ENCODE data around the gene SNX9.
A peak's percentile ranks its signal among the peaks of the same experiment; 100 is the strongest.

Gene SNX9

DNA sequence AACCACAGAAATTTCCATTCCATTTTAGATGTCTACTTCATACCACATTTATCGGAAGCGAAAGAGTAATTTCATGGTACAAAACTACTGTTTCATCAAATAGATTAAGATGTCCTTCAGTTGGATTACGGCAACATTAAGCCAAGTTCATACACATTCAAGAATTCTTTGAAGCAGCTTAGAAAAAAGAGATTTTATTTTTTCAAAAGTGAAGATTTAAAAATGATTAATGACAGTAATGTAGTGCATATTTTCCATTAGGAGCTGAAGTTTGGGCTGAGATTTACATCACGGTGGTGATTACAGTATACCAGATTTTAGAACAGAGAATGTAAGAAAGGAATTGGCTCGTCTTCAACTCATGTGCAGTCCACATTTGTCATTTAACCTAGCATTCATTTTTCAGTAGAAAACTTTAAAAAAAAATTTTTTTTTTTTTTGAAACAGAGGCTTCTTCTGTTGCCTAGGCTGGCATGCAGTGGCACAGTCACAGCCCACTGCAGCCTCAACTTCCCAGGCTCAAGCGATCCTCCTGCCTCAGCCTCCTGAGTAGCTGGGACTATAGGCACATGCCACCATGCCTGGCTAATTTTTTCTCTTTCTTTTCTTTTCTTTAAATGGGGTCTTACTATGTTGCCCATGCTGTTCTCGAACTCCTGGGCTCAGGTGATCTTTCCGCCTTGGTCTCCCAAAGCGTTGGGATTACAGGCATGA, 160.5 kb downstream of the SNX9 start:
- TF ChIP-seq CTCF (IDR thresholded peaks at IDR 0.05; ENCODE audit: insufficient read depth, low read depth, low read length, missing control alignments), result no peak
- no peak for DNase-seq (ENCODE audit: low read depth)
- no peak overlapping the region for H3K4me3 ChIP-seq (ENCODE audit: low read length)

- DNase-seq (ENCODE audit: low read depth), result no peak
- TF ChIP-seq CTCF (IDR thresholded peaks at IDR 0.05; ENCODE audit: insufficient read depth, low read depth, low read length, missing control alignments), result no peak
- H3K4me3 ChIP-seq (ENCODE audit: low read length), result no peak overlapping the region
These were observed 161.1 kb downstream of the SNX9 start for GRCh38 chr6:157984128-157984527.

GRCh38 chr6:157984686-157985225, 161.7 kb downstream of the SNX9 start:
- no peak overlapping the region for H3K4me3 ChIP-seq (ENCODE audit: low read length)
- DNase-seq (ENCODE audit: low read depth), result no peak
- TF ChIP-seq CTCF (IDR thresholded peaks at IDR 0.05; ENCODE audit: insufficient read depth, low read depth, low read length, missing control alignments), result no peak

GRCh38 chr6:157985378-157986155, 162.5 kb downstream of the SNX9 start:
- TF ChIP-seq CTCF (IDR thresholded peaks at IDR 0.05; ENCODE audit: insufficient read depth, low read depth, low read length, missing control alignments), result no peak
- DNase-seq (ENCODE audit: low read depth), result peak; percentile 38
- H3K4me3 ChIP-seq (ENCODE audit: low read length), result no peak overlapping the region

- H3K4me3 ChIP-seq (ENCODE audit: low read length), result no peak overlapping the region
- no peak for DNase-seq (ENCODE audit: low read depth)
These were observed 165.0 kb downstream of the SNX9 start for GRCh38 chr6:157987788-157988699.

More at GRCh38 chr6:157987788-157988699, 165.0 kb downstream of the SNX9 start:
- no peak for TF ChIP-seq CTCF (IDR thresholded peaks at IDR 0.05; ENCODE audit: insufficient read depth, low read depth, low read length, missing control alignments)
